G401 (cell line): Measurements from ENCODE around the gene KIF12. TPM values are rescaled to one million over a fixed set of nuclear protein-coding genes. Genes with fewer than 3 reads are reported as not detected.

ENCODE experiments used
- DNase-seq: peaks from one replicate; pipeline ENCODE4 v3.0.0-alpha.2; 2015; ENCODE audit warnings: low spot score
- in situ Hi-C: cut with HindIII; loops from 2 replicates; pipeline ENCODE4 v1.10.0; 2016; ENCODE audit warnings: low sequenced_read_pairs, mixed read lengths
- total RNA-seq: library from RNA; depleted of rRNA; stranded (reverse); fragments of >200 nt; shearing (Covaris generic); gene quantifications from 2 replicates; pipeline ENCODE4 v1.2.3, GENCODE V29; 2014

Gene KIF12
- total RNA-seq, 1 experiment from 2014 or later = 0.27 TPM

GRCh38 chr9:114076237-114077161, 22.6 kb downstream of the KIF12 start:
- in situ Hi-C loops = no loop called here
- no peak for DNase-seq

GRCh38 chr9:114075602-114076001, 23.5 kb downstream of the KIF12 start:
- no peak for DNase-seq
- in situ Hi-C loops = no loop called here

DNA sequence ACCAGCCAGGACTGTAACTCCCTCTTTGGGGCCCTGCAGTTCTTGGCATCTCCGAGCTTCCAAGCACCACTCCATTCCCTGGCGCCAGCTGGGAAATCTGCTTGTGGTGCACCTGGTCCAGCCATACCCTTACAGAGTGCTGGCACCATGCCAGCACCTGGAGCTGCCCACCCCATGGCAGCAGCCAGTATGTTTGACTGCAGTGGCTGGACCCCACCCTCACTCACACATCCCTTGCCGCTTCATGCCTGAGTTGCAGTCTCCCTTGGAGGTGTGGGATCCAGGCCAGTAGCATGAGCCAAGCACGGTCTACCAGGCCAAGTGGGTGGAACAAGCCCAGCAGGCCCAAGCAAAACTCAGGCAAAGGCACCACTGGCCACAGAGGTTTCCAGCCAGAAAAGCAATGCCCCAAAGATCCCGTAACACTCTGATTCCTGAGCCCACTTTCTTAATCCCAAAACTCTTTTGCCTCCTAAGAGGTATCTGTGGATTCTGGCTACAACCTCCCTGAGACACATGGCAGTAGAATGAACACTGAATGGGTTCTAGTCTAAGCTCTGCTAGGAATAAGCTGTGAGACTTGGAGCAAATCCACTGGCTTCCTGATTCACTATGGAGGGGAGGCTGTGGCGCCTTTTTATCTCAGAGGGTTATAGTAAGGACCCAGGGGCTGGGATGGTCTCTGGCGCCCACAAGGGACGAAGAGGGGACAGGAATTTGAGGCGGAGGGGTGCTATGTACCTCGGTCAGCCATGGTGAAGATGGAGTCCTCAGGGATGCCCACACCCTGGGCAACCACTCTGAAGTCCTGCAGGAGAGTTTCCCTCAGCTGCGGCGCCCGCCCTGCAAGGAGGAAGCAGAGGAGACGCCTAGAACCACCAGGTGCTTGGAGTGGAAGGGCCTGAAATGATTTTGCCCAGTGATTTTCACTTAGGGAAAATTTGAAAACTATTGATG, 26.6 kb downstream of the KIF12 start:
- in situ Hi-C loops = no loop called here

GRCh38 chr9:114071197-114071795, 27.8 kb downstream of the KIF12 start:
- DNase-seq = no peak
- in situ Hi-C loops = no loop called here

More for the DNA sequence above, 26.6 kb downstream of the KIF12 start:
- DNase-seq = peak; percentile 85

GRCh38 chr9:114070188-114071103, 28.6 kb downstream of the KIF12 start:
- in situ Hi-C loops = no loop called here

DNA sequence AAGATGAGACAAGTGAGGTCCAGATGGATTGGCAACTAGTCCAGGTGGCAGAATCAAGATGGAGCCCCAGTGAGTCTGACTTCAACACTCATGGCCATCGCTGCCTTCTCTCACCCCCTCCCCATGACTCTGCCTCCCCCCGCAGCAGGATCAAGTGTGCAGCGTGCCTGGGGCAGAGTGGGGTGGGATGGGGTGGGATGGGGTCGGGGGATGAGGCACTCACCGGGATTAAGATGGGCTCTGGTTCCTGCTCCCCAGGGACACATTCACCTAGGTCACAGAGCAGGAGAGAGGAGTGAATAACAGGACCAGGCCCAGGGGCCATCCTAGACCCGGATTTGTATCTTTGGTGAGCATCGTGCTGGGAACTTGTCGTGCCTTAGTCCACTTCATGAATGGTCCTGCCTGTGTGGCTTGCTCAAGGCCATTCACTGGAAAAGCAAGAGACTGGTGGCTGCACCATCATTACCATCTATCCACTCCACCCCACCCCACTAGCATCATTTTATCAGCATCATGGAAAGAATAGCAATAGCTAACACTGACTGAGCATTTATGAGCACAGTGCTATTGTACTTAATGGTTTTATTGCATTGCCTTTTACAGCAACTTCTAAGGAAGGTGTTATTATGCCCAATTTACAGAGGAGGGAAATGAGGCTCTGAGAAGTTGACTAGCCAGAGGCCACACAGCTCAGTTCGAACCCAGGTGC, 29.5 kb downstream of the KIF12 start:
- in situ Hi-C loops = no loop called here
- no peak for DNase-seq

More at GRCh38 chr9:114070188-114071103, 28.6 kb downstream of the KIF12 start:
- no peak for DNase-seq

GRCh38 chr9:114065304-114065703, 33.8 kb downstream of the KIF12 start:
- no peak for DNase-seq
- in situ Hi-C loops = no loop called here

- in situ Hi-C loops = no loop called here
- DNase-seq = no peak
These were observed 37.1 kb downstream of the KIF12 start for GRCh38 chr9:114061830-114062474.

DNA sequence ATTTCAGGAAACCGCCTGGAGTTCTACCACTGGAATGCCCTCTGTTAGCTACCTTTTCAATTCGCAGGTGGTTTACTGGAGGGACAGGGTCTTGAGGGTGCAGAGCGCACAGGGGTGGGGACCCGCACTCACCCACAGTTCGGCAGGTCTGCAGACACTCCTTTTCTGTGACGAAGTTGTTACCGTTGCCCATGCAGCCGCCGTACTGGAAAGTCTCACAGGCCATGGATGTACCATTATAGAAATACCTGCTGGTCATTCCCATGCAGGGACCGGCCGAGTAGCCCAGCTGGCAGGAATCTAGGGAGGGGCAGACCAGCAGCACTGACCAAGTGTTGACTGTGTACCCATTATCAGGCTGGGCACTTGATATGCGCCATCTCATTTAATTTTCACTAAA, 37.8 kb downstream of the KIF12 start:
- no peak for DNase-seq
- in situ Hi-C loops = no loop called here

DNA sequence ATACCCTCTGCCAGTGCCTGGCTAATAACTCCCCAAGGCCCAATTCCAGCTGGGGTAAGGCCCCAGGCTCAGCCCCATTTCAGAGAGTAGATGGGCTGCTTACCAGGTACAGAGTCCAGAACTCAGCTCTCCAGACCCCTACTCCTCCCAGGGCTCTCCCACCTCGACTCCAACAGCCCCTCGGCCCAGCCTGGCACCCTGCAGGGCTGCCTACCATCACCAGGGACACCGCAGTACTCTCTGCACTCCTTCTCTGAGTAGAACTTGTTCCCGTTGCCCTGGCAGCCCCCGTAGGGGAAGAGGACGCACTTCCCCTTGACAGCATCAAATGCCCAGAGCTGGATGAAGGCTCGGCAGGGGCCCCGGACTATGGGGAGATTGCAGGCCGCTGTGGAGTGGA, 38.4 kb downstream of the KIF12 start:
- DNase-seq = no peak
- in situ Hi-C loops = no loop called here

GRCh38 chr9:114060070-114060469, 39.0 kb downstream of the KIF12 start:
- no peak for DNase-seq
- in situ Hi-C loops = no loop called here

DNA sequence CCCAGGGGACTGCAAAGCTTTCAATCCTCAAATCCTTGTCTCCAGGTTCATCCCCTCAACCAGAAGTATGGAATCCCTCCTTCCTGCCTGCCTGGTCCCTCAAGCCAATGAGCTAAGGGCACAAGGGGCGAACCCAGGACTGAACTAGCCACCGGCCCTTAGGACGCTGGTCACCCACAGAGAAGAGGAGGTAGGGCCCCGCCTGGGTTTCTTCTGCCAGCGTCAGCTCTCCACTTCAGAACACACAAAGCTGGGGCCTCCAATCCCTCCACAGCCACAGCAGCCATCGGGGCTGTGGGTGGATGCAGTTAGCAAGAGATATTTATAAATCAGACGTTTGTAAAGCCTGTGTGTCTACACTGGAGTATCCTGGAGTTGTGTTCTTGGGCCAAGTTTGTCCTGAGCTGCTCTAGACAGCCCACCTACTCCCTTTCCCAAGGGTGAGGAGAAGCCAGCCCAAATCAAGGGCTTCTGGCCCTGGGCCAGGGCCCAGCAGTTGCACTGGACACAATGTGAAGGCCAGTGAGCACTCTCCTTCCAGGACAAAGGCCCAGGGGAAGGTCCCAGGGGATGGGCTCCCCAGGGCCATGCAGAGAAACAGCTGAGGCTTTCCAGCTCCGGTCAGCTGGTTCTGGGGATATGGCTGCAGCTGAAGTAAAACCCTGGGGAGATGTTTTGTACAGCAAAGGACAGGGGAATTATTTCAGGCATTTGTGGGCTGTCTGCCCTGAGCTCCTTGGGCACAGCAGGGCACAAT, 39.9 kb downstream of the KIF12 start:
- no peak for DNase-seq
- in situ Hi-C loops = no loop called here

DNA sequence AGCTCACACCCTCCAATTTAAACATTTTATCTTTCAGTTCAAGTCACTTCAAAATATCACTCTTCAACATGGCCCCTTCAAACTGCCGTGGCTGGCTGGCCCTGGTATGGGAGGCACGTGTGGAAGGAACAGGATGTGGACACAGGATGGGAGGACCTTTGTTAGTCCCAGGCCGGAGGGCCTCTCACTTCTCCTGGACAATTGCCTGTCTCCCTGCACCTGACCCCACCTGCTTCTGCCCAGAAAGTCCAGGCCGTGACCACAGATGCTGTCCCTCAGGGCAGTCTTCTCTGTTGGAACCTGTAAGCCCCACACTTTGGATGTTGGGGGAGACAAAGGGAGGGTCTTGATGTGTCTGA, 40.4 kb downstream of the KIF12 start:
- DNase-seq = no peak
- in situ Hi-C loops = no loop called here

DNA sequence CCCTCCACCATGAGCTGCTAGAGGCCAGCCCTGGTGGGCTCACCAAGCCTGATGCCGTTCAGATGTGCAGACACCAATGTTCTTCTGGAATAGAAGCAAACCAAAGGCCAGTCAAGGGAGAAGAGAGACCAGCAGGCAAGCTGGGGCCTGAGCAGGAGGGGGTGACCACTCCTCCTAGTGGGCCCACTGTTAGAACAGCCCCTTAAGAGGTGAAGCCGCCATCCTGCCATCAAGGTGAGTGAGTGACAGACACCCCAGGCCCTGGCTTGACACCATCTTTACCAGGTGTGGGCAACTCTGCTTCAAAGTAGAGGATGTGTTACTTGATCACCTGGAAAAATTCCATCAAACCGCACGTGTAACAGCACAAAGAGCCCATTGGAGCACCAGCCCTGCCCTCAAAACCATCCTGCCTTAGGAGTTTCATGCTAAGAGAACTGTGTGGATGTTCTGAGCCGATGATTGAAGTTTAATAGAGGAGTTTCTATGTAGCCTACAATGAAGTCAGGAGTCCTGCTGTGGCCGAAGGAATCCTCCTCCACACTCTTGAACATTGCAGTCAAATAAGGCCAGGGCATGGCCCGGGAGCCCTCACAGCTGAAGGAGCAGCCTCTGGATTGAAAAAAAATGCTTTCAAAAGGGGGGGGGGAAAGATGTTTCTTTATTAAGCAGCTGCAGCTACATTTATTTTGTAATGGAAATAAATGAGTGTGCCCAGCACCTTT, 41.8 kb downstream of the KIF12 start:
- DNase-seq = no peak
- in situ Hi-C loops = no loop called here

DNA sequence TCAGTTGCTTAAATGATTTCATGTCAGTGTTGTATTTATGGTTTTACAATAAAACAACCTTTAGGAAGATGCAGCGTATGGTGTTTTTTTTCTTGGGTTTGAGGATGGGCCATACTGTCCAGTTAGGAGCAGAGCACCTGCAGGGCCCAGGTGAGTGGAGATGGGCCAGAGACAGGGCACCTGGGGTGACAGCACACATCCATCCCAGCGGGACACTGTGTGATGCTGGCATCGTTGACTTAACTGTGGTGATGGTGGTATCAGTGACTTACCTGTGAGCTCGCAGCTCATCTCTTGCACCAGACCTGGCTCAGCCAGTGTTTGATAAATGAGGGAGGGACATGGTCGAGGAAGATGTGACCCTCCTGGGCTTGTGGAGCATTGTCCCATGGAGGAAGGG, 42.6 kb downstream of the KIF12 start:
- in situ Hi-C loops = no loop called here
- no peak for DNase-seq

GRCh38 chr9:114055894-114056293, 43.2 kb downstream of the KIF12 start:
- no peak for DNase-seq
- in situ Hi-C loops = no loop called here
